ENCODE data around the gene FGA. TPM values are rescaled to one million over a fixed set of nuclear protein-coding genes. Genes with fewer than 3 reads are reported as not detected.
A peak's percentile ranks its signal among the peaks of the same experiment; 100 is the strongest.

The FGA gene
- total RNA-seq, 1 donor from 2014 or later, result not detected

- Mint-ChIP-seq H3K27me3 (ENCODE audit: insufficient read depth, low read depth) (no peaks in the 10 kb centered on the region), H3K4me1 (no peaks in the 10 kb centered on the region), H3K4me3 (no peak overlapping the region), H3K27ac (no peak overlapping the region), H3K36me3 (no peaks in the 10 kb centered on the region), H3K9me3 (no peaks in the 10 kb centered on the region)
- H3K36me3 ChIP-seq, result no peaks in the 10 kb centered on the region
- H2AFZ ChIP-seq (replicated peaks), result no peak overlapping the region
- H4K20me1 ChIP-seq (ENCODE audit: low read depth), result no peaks in the 10 kb centered on the region
- H3K27me3 ChIP-seq, result no peaks in the 10 kb centered on the region
- no peak overlapping the region for H3K9ac ChIP-seq
- no peak for DNase-seq (ENCODE audit: low spot score)
- no peaks in the 10 kb centered on the region for H3F3A ChIP-seq (ENCODE audit: low read depth)
- TF ChIP-seq EZH2phosphoT487 (IDR thresholded peaks at IDR 0.05), result no peak
- no peak for TF ChIP-seq CTCF (IDR thresholded peaks at IDR 0.05)
- TF ChIP-seq EZH2 (IDR thresholded peaks at IDR 0.05), result no peak
- no peak overlapping the region for H3K4me3 ChIP-seq
- no peaks in the 10 kb centered on the region for H3K79me2 ChIP-seq (ENCODE audit: low read depth)
- no peak overlapping the region for H3K4me2 ChIP-seq
- H3K27ac ChIP-seq, result no peak overlapping the region
- no peaks in the 10 kb centered on the region for H3K4me1 ChIP-seq
- no peaks in the 10 kb centered on the region for H3K9me3 ChIP-seq (ENCODE audit: low read depth)
Measured at GRCh38 chr4:154614306-154614705, 23.8 kb upstream of the FGA start.

- peak within 1 kb of the TSS; percentile 44 for H2AFZ ChIP-seq (replicated peaks)
- no peak for DNase-seq (ENCODE audit: low spot score)
- H3K9me3 ChIP-seq (ENCODE audit: low read depth), result no peaks in the 10 kb centered on the region
- no peak within 1 kb of the TSS for H3K4me3 ChIP-seq
- Mint-ChIP-seq H3K4me3 (no peak within 1 kb of the TSS), H3K27me3 (ENCODE audit: insufficient read depth, low read depth) (no peaks in the 10 kb centered on the region), H3K4me1 (no peaks in the 10 kb centered on the region), H3K9me3 (no peaks in the 10 kb centered on the region), H3K27ac (no peak within 1 kb of the TSS), H3K36me3 (no peaks in the 10 kb centered on the region)
- no peak within 1 kb of the TSS for H3K4me2 ChIP-seq
- no peak for TF ChIP-seq EZH2phosphoT487 (IDR thresholded peaks at IDR 0.05)
- TF ChIP-seq EZH2 (IDR thresholded peaks at IDR 0.05), result no peak
- TF ChIP-seq CTCF (IDR thresholded peaks at IDR 0.05), result no peak
- no peak within 1 kb of the TSS for H3K9ac ChIP-seq
- H3K36me3 ChIP-seq, result no peaks in the 10 kb centered on the region
- H4K20me1 ChIP-seq (ENCODE audit: low read depth), result no peaks in the 10 kb centered on the region
- H3K27me3 ChIP-seq, result no peaks in the 10 kb centered on the region
- no peak within 1 kb of the TSS for H3K27ac ChIP-seq
- H3K4me1 ChIP-seq, result no peaks in the 10 kb centered on the region
- no peaks in the 10 kb centered on the region for H3F3A ChIP-seq (ENCODE audit: low read depth)
- no peaks in the 10 kb centered on the region for H3K79me2 ChIP-seq (ENCODE audit: low read depth)
Measured at GRCh38 chr4:154612472-154613414, 22.2 kb upstream of the FGA start, which contains the start of gene FGG. FGG (minus strand) TSS chr4:154612656; CDS start chr4:154612609, 47 bp downstream.

GRCh38 chr4:154611833-154612232 is 21.3 kb upstream of the FGA start:
- Histone ChIP-seq H3F3A (ENCODE audit: low read depth) (no peaks in the 10 kb centered on the region), H3K4me2 (no peak overlapping the region), H3K79me2 (ENCODE audit: low read depth) (no peaks in the 10 kb centered on the region), H3K9ac (no peak overlapping the region), H2AFZ (replicated peaks) (no peak overlapping the region), H3K27me3 (no peaks in the 10 kb centered on the region), H3K4me3 (no peak overlapping the region), H4K20me1 (ENCODE audit: low read depth) (no peaks in the 10 kb centered on the region), H3K4me1 (no peaks in the 10 kb centered on the region), H3K9me3 (ENCODE audit: low read depth) (no peaks in the 10 kb centered on the region), H3K27ac (no peak overlapping the region), H3K36me3 (no peaks in the 10 kb centered on the region)
- H3K4me1 Mint-ChIP-seq, result no peaks in the 10 kb centered on the region
- no peak overlapping the region for H3K27ac Mint-ChIP-seq
- no peak for DNase-seq (ENCODE audit: low spot score)
- H3K27me3 Mint-ChIP-seq (ENCODE audit: insufficient read depth, low read depth), result no peaks in the 10 kb centered on the region
- no peaks in the 10 kb centered on the region for H3K9me3 Mint-ChIP-seq
- H3K36me3 Mint-ChIP-seq, result no peaks in the 10 kb centered on the region
- no peak overlapping the region for H3K4me3 Mint-ChIP-seq
- TF ChIP-seq EZH2phosphoT487 (IDR thresholded peaks at IDR 0.05) (no peak), CTCF (IDR thresholded peaks at IDR 0.05) (no peak), EZH2 (IDR thresholded peaks at IDR 0.05) (no peak)
